HG03439 (cell line): ENCODE results near the gene EPOP.
A peak's percentile ranks its signal among the peaks of the same experiment; 100 is the strongest.
"Not testable (repeated sequence)": the region's sequence is repeated elsewhere in the genome, so short reads cannot be mapped to it uniquely, and the experiment has no call there.

Source experiments
- ATAC-seq: cut with Tn5 transposase; IDR thresholded peaks from one replicate; pipeline ENCODE4 v1.9.1; 2021; ENCODE audit warnings: mild to moderate bottlenecking, moderate library complexity; ENCODE audit not compliant: unreplicated experiment

Gene EPOP

DNA sequence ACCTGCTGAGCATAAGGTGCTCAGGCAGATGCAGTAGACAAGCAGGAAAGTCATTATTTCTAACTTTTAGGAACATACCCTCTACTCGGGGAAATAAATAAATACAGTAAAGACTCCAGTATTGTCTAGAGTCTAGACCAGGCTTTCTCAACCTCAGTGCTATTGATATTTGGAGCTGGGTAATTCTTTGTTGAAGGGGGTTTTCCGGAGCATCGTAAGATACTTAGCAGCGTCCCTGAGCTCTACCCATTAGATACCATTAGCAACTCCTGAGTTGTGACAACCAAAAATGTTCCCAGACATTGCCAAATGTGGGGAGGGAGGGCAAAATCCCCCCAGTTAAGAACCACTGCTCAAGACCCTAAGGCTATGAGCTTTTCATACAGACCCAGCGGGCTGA, 21.1 kb downstream of the EPOP start:
- ATAC-seq: no peak

DNA sequence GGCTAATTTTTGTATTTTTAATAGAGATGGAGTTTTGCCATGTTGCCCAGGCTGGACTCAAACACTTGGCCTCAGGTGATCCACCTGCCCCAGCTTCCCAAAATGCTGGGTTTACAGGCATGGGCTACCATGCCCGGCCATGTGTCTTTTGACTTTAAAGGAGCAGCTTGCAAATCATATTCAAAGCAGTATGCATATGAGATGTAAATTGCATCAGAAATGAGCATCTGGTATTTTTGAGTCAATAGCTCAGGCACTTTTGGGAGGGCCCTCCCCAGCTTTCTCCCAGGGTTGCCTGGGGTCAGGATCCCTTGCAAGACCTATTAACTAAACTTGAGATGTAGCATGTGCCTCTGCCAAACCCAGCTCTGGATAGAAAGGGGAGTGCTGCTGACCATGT, 21.5 kb downstream of the EPOP start:
- no peak for ATAC-seq

DNA sequence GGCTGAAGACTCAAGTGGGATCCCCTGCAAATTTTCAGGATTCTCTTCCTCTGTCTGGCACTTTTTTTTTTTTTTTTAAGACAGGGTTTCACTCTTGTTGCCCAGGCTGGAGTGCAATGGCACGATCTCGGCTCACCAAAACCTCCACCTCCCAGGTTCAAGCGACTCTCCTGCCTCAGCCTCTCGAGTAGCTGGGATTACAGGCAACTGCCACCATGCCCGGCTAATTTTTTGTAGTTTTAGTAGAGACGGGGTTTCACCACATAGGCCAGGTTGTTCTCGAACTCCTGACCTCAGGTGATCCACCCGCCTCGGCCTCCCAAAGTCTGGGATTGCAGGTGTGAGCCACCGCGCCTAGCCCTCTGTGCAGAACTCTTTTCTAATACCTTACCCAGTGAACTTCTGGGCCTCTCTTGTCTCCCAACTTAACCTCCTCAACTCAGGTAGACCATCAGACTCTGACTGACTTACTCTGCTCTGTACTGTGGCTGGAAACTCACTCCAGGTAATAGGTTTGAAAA, 24.0 kb downstream of the EPOP start:
- not testable (repeated sequence) for ATAC-seq

DNA sequence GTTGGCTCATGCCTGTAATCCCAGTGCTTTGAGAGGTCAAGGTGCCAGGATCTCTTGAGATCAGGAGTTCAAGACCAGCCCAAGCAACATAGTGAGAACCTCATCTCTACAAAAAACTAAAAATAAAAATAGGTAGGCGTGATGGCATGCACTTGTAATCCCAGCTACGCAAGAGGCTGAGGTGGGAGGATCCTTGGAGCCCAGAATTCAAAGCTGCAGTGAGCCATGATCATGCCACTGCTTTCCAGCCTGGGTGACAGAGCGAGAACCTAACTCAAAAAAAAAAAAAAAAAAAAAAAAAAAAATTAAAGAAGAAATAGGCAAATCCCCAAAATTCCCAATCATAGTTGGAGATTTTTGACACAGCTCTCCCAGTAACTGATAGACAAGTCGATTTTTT, 36.8 kb downstream of the EPOP start:
- no peak for ATAC-seq

DNA sequence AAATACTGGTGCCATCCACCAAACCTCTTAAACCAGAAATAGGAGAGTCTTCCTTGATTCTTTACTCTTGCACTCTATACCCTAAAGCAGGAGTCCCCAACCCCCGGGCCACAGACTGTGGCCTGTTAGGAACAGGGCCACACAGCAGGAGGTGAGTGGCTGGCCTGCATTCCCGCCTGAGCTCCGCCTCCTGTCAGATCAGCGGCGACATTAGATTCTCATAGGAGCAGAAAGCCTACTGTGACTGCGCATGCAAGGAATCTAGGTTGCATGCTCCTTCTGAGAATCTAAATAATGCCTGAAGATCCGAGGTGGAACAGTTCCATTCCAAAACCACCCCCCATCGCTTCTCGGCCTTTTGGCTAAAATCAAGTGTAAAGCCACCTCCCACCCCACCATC, 38.7 kb downstream of the EPOP start:
- no peak for ATAC-seq

DNA sequence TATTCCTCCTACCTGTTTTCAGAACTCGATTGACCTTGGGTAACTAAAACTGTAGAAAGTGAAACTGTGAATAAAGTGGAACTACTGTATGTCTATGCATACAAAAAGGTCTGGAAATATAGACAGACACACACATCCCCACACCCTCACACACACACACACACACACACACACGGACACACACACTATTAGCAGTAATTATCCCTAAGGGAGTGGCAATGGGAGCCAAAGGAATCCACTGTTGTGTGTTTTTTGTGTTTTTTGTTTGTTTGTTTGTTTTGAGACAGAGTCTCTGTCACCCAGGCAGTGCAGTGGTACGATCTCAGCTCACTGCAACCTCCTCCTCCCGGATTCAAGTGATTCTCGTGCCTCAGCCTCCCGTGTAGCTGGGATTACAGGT, 42.4 kb downstream of the EPOP start:
- ATAC-seq: no peak

DNA sequence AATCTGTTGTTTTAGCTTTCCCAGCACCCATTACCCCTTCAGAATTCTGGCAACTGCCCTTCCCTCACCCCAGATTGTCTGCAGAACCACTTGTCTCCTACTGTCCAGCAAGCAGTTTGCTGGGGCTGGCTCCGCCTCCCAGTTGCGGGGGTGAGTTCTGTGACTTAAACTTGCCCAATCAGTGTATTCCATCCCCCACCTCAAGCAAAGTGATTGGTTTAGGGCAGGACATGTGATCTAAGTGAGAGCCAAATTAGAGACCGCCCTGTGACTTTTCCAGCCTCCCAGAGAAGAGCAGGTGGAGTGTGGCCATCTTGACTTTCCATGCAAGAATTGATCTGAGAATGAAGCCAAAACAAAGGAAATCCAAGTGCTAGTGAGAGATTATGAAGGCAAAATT, 46.3 kb downstream of the EPOP start:
- ATAC-seq: no peak

DNA sequence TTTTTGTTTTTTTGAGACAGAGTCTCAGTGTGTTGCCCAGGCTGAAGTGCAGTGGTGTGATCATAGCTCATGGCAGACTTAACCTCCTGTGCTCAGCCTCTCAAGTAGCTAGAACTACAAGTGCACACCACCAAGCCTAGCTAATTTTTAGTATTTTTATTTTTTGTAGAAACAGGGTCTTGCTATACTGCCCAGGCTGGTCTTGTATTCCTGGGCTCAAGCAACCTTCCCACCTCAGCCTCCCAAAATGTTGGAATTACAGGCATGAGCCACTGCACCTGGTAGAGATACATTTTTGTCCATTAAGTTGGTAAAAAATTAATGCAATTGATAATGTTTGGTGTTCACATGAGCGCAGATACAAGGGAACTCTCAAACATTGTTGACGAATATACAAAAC, 46.8 kb downstream of the EPOP start:
- no peak for ATAC-seq

DNA sequence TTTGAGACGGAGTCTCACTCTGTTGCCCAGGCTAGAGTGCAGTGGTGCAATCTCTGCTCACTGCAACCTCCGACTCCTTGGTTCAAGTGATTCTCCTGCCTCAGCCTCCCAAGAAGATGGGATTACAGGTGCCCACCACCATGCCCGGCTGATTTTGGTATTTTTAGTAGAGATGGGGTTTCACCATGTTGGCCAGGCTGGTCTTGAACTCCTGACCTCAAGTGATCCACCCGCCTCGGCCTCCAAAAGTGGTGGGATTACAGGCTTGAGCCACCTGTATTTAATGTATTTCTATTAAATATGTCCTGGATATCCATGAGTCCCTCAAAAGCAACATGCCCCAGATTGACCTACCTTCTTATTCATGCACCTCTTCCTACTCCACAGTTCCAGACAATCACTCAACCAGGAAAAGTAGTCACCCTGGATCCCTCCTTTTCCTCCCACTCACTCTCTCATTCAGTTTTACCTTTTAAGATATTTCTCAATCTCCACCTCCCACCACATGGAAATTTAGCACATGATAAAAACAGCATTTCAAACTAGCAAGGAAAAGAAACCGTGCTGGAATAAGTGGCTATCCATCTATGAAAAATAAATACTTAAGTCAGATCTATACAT, 48.0 kb downstream of the EPOP start:
- not testable (repeated sequence) for ATAC-seq

DNA sequence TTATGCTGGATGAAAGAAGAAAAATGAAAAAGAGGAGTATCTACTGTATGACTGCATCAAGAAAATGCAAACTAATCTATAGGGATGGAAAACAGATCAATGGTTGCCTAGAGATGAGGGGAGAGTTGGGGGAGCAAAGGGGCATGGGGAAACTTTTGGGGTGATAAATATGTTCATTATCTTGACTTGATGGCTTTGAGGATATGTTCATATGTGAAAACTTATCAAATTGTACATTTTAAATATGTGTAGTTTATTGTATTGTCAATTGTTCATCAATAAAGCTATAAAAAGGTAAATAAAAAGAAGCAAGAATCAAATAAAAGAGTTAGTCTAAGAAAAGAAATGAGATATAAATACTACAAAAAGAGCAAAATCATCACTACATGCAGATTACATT, 49.3 kb downstream of the EPOP start:
- no peak for ATAC-seq

DNA sequence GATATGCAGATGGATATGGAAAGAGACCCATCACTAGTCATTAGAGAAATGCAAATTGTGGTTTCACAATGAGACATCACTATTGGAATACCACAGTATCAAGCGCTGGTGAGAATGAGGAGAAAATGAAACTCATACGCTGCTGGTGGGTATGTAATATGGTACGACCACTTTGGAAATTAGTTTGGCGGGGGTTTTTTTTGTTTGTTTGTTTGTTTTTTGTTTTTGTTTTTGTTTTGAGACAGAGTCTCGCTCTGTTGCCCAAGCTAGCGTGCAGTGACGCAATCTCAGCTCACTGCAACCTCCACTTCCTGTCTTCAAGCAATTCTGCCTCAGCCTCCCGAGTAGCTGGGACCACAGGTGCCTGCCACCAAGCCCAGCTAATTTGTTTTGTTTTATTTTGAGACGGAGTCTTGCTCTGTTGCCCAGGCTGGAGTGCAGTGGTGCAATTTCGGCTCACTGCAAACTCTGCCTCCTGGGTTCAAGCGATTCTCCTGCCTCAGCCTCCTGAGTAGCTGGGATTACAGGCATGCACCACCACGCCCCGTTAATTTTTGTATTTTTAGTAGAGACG, 49.9 kb downstream of the EPOP start:
- peak; percentile 81 for ATAC-seq
